HepG2 (cell line): Measurements from ENCODE around the gene ARPC1A. TPM values are rescaled to one million over a fixed set of nuclear protein-coding genes. Genes with fewer than 3 reads are reported as not detected.

Source experiments
- BCL3 ChIP-seq: sonication (generic); formaldehyde crosslinking; IDR thresholded peaks from 2 replicates; pipeline ENCODE4 v1.5.1; 2020; ENCODE audit warnings: mild to moderate bottlenecking, missing genetic modification reagents, moderate library complexity
- CCDC6 ChIP-seq: sonication (generic); formaldehyde crosslinking; IDR thresholded peaks from 2 replicates; pipeline ENCODE4 v1.8.1; 2022; ENCODE audit warnings: mild to moderate bottlenecking, missing genetic modification reagents, moderate library complexity
- DMAP1 ChIP-seq: IDR thresholded peaks from 2 replicates; pipeline ENCODE4 v1.6.1; 2016
- ETS1 ChIP-seq: sonication (generic); formaldehyde crosslinking; IDR thresholded peaks from 2 replicates; pipeline ENCODE4 v1.4.0; 2020; ENCODE audit warnings: missing genetic modification reagents
- FUBP1 ChIP-seq: sonication (generic); formaldehyde crosslinking; IDR thresholded peaks from 2 replicates; pipeline ENCODE4 v1.5.1; 2020; ENCODE audit warnings: missing genetic modification reagents, mild to moderate bottlenecking, borderline replicate concordance
- HDAC6 ChIP-seq: fragments of 200-600 bp; sonication (generic); IDR thresholded peaks from 2 replicates; pipeline ENCODE4 v1.7.0; 2017; ENCODE audit warnings: mild to moderate bottlenecking, antibody characterized with exemption, low read length, low read depth
- HNRNPK ChIP-seq: fragments of 200-400 bp; formaldehyde crosslinking; IDR thresholded peaks from 2 replicates; pipeline ENCODE4 v1.6.1; 2018; ENCODE audit warnings: low read length, low read depth, moderate library complexity, mild to moderate bottlenecking; ENCODE audit not compliant: poor library complexity, severe bottlenecking
- JUND ChIP-seq: sonication (generic); formaldehyde crosslinking; IDR thresholded peaks from 2 replicates; pipeline ENCODE4 v1.8.0; 2022; ENCODE audit warnings: mild to moderate bottlenecking, missing genetic modification reagents
- KMT2B ChIP-seq: IDR thresholded peaks from 2 replicates; pipeline ENCODE4 v1.6.1; 2016; ENCODE audit warnings: missing genetic modification reagents, missing compliant biosample characterization
- MAZ ChIP-seq, 2 experiments: sonication (generic) in 1 of 2; formaldehyde crosslinking in 1 of 2; IDR thresholded peaks; 2 replicates each; pipeline versions ENCODE4 v1.5.0 to v1.6.1; 2012 to 2020; ENCODE audit warnings: low read depth in 2 of 2, mild to moderate bottlenecking in 2 of 2, borderline replicate concordance in 1 of 2, improper control_type of control experiment in 1 of 2, low read length in 1 of 2, missing genetic modification reagents in 1 of 2, moderate library complexity in 1 of 2
- MTA1 ChIP-seq: sonication (generic); formaldehyde crosslinking; IDR thresholded peaks from 2 replicates; pipeline ENCODE4 v1.4.0; 2020; ENCODE audit warnings: missing genetic modification reagents, mild to moderate bottlenecking, borderline replicate concordance
- NFKBIZ ChIP-seq: IDR thresholded peaks from 2 replicates; pipeline ENCODE4 v1.6.1; 2018; ENCODE audit warnings: missing genetic modification reagents, missing compliant biosample characterization
- ONECUT2 ChIP-seq: sonication (generic); formaldehyde crosslinking; IDR thresholded peaks from 2 replicates; pipeline ENCODE4 v1.4.0; 2020; ENCODE audit warnings: missing genetic modification reagents
- PHF8 ChIP-seq: sonication (generic); formaldehyde crosslinking; IDR thresholded peaks from 2 replicates; pipeline ENCODE4 v1.5.0; 2020; ENCODE audit warnings: missing genetic modification reagents
- RFXANK ChIP-seq: IDR thresholded peaks from 2 replicates; pipeline ENCODE4 v1.6.1; 2016
- TFAP4 ChIP-seq: sonication (generic); IDR thresholded peaks from 2 replicates; pipeline ENCODE4 v1.6.1; 2016; ENCODE audit warnings: low read depth, borderline replicate concordance
- TFE3 ChIP-seq: IDR thresholded peaks from 2 replicates; pipeline ENCODE4 v1.6.1; 2016
- TSC22D2 ChIP-seq: sonication (generic); formaldehyde crosslinking; IDR thresholded peaks from 2 replicates; pipeline ENCODE4 v1.5.1; 2020; ENCODE audit warnings: missing genetic modification reagents, mild to moderate bottlenecking, borderline replicate concordance
- ZMYM4 ChIP-seq: sonication (generic); formaldehyde crosslinking; IDR thresholded peaks from 2 replicates; pipeline ENCODE4 v1.8.1; 2023; ENCODE audit warnings: mild to moderate bottlenecking, missing genetic modification reagents
- ZNF24 ChIP-seq: fragments of 450-650 bp; IDR thresholded peaks from 2 replicates; pipeline ENCODE4 v1.6.1; 2017; ENCODE audit warnings: antibody characterized with exemption, mild to moderate bottlenecking
- ZNF713 ChIP-seq: sonication (generic); formaldehyde crosslinking; IDR thresholded peaks from 2 replicates; pipeline ENCODE4 v1.4.0; 2020; ENCODE audit warnings: mild to moderate bottlenecking, missing genetic modification reagents
- ZNF724P ChIP-seq: sonication (generic); formaldehyde crosslinking; IDR thresholded peaks from 2 replicates; pipeline ENCODE4 v1.8.0; 2022; ENCODE audit warnings: missing genetic modification reagents, borderline replicate concordance
- ZSCAN12 ChIP-seq: sonication (generic); formaldehyde crosslinking; IDR thresholded peaks from 2 replicates; pipeline ENCODE4 v1.9.0; 2021; ENCODE audit warnings: mild to moderate bottlenecking, missing genetic modification reagents
- polyA plus RNA-seq, 8 experiments: library from polyadenylated mRNA; depleted of rRNA in 3 of 8; stranded (reverse) in 7 of 8; unstranded in 1 of 8; fragments of >200 nt; fragmentation: Illumina TruSeq in 4 of 8; extraction: Trizol in 4 of 8; gene quantifications; 2 replicates each; pipeline versions ENCODE4 v1.2.1 to v1.2.3, GENCODE V29; 2011 to 2016; ENCODE audit warnings: low read depth in 4 of 8, missing spikeins in 1 of 8, mixed read lengths in 1 of 8; ENCODE audit not compliant: insufficient read depth in 1 of 8
- total RNA-seq, 5 experiments: library from RNA; depleted of rRNA; stranded (reverse); fragments of >200 nt; fragmentation: Illumina TruSeq; extraction: Trizol; gene quantifications; 2 replicates each; pipeline ENCODE4 v1.2.3, GENCODE V29; 2016; ENCODE audit warnings: low read depth in 1 of 5

ARPC1A gene
- total and polyA plus RNA-seq, 2 of the 13 experiments (the other 11 are each of a cell fraction or from before 2014, with no cell fraction given), result 44.3 to 88.5 TPM

GRCh38 chr7:99325592-99326407 is at the start of gene ARPC1A (continued):
- no peak for TF ChIP-seq FUBP1 (CRISPR knock-in tag)
- TF ChIP-seq ZSCAN12 (CRISPR knock-in tag), result peak; percentile 75; the same call in 1 of the 2 replicates
- TF ChIP-seq ZNF713 (CRISPR knock-in tag), result no peak
- TF ChIP-seq TFE3 (CRISPR knock-in tag), result no peak
- TF ChIP-seq PHF8 (CRISPR knock-in tag), result peak; percentile 98
- 0 out of 2 replicates have a peak, but pooled peaks have one; percentile 31 for TF ChIP-seq BCL3 (CRISPR knock-in tag)
- TF ChIP-seq TSC22D2 (CRISPR knock-in tag), result peak; percentile 85
- TF ChIP-seq ONECUT2 (CRISPR knock-in tag), result no peak
- TF ChIP-seq HNRNPK, result peak; percentile 51
- TF ChIP-seq NFKBIZ (CRISPR knock-in tag), result peak; percentile 82; the same call in 1 of the 2 replicates
- peak; percentile 88 for TF ChIP-seq DMAP1
- TF ChIP-seq CCDC6 (CRISPR knock-in tag), result peak; percentile 82; the same call in 1 of the 2 replicates
- TF ChIP-seq ZMYM4 (CRISPR knock-in tag), result peak; percentile 81
- 0 out of 2 replicates have a peak, but pooled peaks have one; percentile 35 for TF ChIP-seq ZNF724P (CRISPR knock-in tag)
- no peak for TF ChIP-seq JUND (CRISPR knock-in tag)
- TF ChIP-seq MTA1 (CRISPR knock-in tag), result peak; percentile 74; the same call in 1 of the 2 replicates
- no peak for TF ChIP-seq HDAC6
- no peak; the same call in 1 of the 2 replicates for TF ChIP-seq TFAP4
- peak; percentile 96 for TF ChIP-seq KMT2B
- TF ChIP-seq RFXANK (CRISPR knock-in tag), result no peak
- TF ChIP-seq ZNF24, result no peak
- TF ChIP-seq ETS1 (CRISPR knock-in tag), result peak; percentile 91; the same call in 1 of the 2 replicates
- peak; percentile 59; the same call in 1 of the 2 replicates for TF ChIP-seq MAZ (IDR thresholded peaks at IDR 0.05; ENCODE audit: borderline replicate concordance, low read depth, low read length)
- TF ChIP-seq MAZ (CRISPR knock-in tag; IDR thresholded peaks at IDR 0.05; ENCODE audit: low read depth), result peak; percentile 81; the same call in 1 of the 2 replicates
